Measurements from ENCODE around the gene ADGRB3.

DNA sequence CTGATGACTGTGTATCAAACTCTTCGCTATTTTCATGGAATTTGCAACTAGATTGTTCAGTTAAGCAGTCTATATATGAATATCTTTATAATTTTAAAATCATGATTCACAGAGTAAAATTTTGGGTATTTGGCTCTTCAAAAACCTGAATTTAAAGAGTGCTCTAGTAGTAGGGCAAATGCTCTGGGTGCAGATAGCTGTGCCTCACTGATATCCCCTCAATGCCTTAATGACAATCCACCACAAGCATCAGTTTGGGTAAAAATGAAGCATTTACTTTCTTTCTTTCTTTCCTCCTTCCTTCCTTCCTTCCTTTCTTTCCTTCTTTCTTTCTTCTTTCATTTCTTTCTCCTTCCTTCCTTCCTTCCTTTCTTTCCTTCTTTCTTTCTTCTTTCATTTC, 239.7 kb downstream of the ADGRB3 start:
- TF ChIP-seq, protein P1, sequence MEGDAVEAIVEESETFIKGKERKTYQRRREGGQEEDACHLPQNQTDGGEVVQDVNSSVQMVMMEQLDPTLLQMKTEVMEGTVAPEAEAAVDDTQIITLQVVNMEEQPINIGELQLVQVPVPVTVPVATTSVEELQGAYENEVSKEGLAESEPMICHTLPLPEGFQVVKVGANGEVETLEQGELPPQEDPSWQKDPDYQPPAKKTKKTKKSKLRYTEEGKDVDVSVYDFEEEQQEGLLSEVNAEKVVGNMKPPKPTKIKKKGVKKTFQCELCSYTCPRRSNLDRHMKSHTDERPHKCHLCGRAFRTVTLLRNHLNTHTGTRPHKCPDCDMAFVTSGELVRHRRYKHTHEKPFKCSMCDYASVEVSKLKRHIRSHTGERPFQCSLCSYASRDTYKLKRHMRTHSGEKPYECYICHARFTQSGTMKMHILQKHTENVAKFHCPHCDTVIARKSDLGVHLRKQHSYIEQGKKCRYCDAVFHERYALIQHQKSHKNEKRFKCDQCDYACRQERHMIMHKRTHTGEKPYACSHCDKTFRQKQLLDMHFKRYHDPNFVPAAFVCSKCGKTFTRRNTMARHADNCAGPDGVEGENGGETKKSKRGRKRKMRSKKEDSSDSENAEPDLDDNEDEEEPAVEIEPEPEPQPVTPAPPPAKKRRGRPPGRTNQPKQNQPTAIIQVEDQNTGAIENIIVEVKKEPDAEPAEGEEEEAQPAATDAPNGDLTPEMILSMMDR (IDR thresholded peaks at IDR 0.05), result no peak
- TF ChIP-seq POLR2AphosphoS5 (IDR thresholded peaks at IDR 0.05), result no peak
